Cardiac fibroblast (primary cell): Measurements from ENCODE around the gene EIF2B5.
"Not testable (repeated sequence)": the region's sequence is repeated elsewhere in the genome, so short reads cannot be mapped to it uniquely, and the experiment has no call there.

Experiments used
- DNase-seq, 2 donors: peaks; one replicate each; pipeline versions ENCODE4 v3.0.0 to v3.0.0-alpha.2; 2010; ENCODE audit warnings: low read depth in 2 of 2
- H3K4me3 ChIP-seq, 2 donors: replicated peaks in 1 of 2; 1 replicate in 1 of 2; 2 replicates in 1 of 2; pipeline ENCODE4 v1.5.1; 2011; ENCODE audit warnings: low read depth in 2 of 2, low read length in 2 of 2, mild to moderate bottlenecking in 2 of 2, moderate library complexity in 1 of 2
- TF ChIP-seq, protein P1 (sequence below): IDR thresholded peaks from one replicate; pipeline ENCODE4 v1.5.1; 2011; ENCODE audit warnings: low read depth, mild to moderate bottlenecking, low read length, inconsistent platforms

EIF2B5 gene

DNA sequence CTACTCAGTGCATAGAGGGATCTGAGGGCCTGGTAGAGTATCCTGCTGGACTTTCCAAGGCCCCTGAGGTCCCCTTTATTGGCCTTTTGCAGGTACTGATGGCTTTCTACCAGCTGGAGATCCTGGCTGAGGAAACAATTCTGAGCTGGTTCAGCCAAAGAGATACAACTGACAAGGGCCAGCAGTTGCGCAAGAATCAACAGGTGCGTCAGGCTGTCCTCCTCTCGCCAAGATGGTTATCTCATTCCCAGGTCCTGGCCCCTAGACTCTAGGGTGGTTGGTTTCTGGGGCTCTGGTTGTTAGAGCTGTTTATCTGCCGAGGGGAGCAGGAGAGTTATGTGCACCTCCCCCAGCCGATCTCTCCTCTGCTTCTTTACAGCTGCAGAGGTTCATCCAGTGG lies 9.3 kb downstream of the EIF2B5 start:
- H3K4me3 ChIP-seq, result no peak overlapping the region
- TF ChIP-seq, protein P1, sequence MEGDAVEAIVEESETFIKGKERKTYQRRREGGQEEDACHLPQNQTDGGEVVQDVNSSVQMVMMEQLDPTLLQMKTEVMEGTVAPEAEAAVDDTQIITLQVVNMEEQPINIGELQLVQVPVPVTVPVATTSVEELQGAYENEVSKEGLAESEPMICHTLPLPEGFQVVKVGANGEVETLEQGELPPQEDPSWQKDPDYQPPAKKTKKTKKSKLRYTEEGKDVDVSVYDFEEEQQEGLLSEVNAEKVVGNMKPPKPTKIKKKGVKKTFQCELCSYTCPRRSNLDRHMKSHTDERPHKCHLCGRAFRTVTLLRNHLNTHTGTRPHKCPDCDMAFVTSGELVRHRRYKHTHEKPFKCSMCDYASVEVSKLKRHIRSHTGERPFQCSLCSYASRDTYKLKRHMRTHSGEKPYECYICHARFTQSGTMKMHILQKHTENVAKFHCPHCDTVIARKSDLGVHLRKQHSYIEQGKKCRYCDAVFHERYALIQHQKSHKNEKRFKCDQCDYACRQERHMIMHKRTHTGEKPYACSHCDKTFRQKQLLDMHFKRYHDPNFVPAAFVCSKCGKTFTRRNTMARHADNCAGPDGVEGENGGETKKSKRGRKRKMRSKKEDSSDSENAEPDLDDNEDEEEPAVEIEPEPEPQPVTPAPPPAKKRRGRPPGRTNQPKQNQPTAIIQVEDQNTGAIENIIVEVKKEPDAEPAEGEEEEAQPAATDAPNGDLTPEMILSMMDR, result no peak
- no peak for DNase-seq

DNA sequence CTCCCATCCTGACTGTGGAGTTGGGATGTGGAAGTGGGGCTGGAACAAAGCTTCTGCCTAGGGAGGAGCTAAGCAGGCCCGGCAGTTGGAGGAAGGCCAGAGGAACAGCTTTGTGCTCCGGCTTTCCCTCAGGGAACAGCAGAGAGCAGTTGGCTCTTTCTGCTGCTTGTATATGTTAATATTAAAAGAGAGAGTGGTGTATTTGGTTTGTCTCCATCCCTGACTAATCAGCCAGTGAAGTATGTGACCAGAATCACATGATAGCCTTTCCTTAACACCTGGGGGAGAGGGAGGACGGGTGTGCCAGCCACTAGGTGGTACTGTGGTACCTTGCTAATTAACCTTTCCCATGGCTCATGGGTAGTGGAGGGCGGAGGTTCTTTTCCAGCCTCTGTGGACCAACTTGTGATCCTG lies 10.0 kb downstream of the EIF2B5 start:
- TF ChIP-seq, protein P1, result peak; percentile 51
- peak; percentile 70 to 74 for DNase-seq
- no peak overlapping the region for H3K4me3 ChIP-seq

DNA sequence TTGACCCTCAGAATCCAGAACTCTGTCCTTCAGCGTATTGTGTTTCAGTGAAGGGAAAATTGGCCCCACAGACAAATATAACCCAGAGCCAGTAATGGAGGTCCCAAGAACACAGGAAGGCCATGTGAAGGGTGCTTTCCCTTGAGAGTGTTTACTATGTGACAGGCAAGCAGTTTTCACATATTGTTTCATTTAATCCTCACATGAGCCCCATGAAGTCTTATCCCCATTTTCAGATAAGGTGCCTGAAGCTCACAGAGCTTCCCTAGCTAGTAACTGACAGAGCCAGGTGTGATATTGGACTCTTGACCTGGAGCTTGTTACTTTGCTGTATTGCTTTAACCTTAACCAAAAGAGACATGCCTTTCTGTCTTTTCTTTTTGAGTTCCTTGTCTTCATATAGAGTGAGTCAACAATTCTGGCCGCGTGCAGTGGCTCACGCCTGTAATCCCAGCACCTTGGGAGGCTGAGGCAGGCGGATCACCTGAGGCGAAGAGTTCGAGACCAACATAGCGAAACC lies 10.7 kb downstream of the EIF2B5 start:
- no peak for DNase-seq
- no peak overlapping the region for H3K4me3 ChIP-seq
- TF ChIP-seq, protein P1, result no peak

DNA sequence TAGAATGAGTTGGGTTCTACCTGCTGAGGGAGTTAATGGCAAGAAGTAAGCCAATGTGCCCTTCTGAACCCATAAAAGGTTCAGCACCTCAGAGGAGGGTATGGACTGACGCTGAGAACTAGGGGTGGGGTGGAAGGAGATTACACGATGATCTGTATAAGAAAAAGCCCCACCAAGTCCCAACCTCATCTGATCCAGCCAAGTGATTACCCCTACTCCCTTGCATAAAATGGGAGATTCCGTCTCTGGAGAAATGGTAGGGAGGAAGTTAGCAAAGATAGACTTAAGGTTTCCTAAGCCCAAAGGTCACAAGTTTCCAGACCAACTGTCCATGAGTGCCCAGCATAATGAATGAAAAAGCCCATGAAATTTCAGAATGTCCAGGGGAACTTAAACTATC lies 12.9 kb downstream of the EIF2B5 start:
- DNase-seq, result no peak
- no peak overlapping the region for H3K4me3 ChIP-seq
- TF ChIP-seq, protein P1, result no peak

DNA sequence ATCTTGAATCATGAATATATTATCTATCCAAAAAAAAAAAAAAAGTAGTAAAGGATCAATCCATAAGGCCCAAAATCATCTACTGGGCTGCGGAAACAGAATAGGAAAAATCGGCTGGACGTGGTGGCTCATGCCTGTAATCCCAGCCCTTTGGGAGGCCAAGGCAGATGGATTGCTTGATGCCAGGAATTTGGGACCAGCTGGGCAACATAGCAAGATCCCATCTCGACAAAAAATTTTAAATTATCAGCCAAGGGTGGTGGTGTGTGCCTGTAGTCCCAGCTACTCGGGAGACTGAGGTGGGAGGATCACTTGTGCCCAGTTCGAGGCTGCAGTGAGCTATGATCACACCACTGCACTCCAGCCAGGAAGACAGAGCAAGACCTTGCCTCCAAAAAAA lies 14.0 kb downstream of the EIF2B5 start:
- H3K4me3 ChIP-seq, result no peak overlapping the region
- DNase-seq, result no peak
- TF ChIP-seq, protein P1, result no peak

DNA sequence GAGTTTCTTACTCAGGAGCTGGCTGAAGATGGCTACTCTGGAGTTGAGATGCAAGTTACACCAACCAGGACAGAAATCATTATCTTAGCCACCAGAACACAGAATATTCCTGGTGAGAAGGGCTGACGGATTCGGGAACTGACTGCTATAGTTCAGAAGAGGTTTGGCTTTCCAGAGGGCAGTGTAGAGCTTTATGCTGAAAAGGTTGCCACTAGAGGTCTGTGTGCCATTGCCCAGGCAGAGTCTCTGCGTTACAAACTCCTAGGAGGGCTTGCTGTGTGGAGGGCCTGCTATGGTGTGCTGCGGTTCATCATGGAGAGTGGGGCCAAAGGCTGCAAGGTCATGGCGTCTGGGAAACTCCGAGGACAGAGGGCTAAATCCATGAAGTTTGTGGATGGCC lies 14.6 kb downstream of the EIF2B5 start:
- TF ChIP-seq, protein P1, result peak; percentile 26

DNA sequence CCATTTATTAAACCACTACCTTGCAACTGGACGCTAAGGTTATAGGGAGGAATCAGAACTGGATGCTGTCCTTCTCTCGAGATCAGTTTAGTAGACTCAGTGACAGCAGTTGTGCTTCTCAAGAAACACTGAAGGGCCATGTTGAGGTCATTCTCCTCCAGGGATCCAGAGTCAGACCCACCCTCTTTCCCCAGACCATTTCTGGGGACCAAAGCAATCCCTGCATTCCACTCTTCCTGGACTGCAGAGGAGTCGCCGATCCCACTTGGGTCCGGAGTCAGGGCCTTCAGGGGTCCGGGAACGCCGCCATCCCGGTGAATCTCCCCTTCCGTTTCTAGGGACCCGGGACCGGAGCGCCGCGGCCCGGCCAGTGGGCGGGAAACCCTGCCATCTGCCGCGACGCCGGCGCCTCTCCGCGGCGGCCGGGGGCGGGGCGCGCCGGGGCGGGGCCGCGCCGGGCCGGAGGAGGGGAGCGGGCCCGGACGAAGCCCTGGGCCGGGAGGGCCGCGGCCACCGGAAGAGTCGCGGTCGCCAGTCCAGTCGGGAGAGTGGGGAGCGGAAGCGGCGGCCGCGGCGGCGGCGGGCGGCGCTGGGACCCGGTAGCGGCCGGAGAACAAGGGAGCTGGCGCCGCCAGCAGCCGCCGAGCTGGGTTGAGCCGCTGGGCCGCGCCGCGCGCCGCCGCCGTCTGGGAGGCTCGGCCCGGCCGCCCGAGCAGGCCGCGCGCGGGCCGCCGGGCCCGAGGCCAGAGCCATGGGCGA lies 19.9 kb downstream of the EIF2B5 start, which contains the start of gene DVL3:
DVL3 (plus strand) TSS at position 493 of the 759 bp plus-strand sequence; CDS start at position 752, 259 bp downstream.
- TF ChIP-seq, protein P1, result no peak
- peak; percentile 57 to 74 for DNase-seq
- H3K4me3 ChIP-seq, result peak within 1 kb of the TSS; percentile 93 to 97

More for the DNA sequence above, 14.6 kb downstream of the EIF2B5 start:
- DNase-seq, result peak; percentile 50 to 51
- H3K4me3 ChIP-seq, result not testable (repeated sequence)
